Measurements from ENCODE around the gene B4GALT6. TPM values are rescaled to one million over a fixed set of nuclear protein-coding genes. Genes with fewer than 3 reads are reported as not detected.

Gene B4GALT6
- total and polyA plus RNA-seq, 10 of the 15 experiments (the other 5 are each of a cell fraction or from before 2014, with no cell fraction given) = 11.9 to 47.4 (median 18.0) TPM

DNA sequence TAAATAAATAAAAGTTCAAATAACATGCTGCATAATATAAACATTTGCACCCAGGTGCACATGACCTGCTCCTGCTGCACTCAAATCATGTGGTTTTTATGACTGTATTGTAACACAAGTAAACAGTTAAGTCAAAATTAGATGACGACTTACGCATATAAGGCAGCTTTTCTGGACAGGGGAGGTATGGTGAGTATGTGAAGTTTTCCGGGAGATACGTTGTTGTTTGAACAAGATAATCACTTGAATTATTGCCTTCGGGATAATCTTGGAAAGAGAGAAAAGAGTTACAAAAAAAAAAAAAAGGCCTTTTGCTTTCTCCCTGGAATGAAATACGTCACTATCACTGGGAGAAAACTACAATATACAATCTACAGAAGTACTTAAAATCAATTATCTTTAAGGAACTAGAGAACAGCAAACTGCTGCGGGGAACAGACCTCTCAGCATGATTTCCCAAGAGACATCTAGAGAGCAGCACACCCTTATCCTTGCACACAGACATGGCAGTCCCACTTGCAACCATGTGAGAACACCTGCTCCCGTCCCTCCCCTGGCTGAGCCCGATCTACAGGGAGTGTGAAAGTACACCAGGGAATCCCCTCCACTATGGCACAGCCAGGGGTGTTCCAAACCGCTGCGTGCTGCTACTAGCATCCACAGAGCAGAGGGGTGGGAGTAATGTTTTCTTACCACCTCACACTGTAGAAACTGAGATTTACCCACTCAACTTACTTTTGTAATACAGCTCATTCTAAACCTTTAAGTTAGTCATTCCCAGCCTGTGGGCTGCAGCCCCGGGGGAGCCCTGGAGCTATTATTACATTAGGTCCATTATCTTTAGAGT lies 26.3 kb downstream of the B4GALT6 start (continued):
- TF ChIP-seq, protein P1, sequence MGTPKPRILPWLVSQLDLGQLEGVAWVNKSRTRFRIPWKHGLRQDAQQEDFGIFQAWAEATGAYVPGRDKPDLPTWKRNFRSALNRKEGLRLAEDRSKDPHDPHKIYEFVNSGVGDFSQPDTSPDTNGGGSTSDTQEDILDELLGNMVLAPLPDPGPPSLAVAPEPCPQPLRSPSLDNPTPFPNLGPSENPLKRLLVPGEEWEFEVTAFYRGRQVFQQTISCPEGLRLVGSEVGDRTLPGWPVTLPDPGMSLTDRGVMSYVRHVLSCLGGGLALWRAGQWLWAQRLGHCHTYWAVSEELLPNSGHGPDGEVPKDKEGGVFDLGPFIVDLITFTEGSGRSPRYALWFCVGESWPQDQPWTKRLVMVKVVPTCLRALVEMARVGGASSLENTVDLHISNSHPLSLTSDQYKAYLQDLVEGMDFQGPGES (IDR thresholded peaks at IDR 0.05) = no peak
- TF ChIP-seq ETV6 (conservative IDR thresholded peaks at IDR 0.05 in 1 of 2, IDR thresholded peaks at IDR 0.05 in 1 of 2; ENCODE audit: borderline replicate concordance in 1 of 2, low read depth in 1 of 2) (peak in 1 of 2 experiments; percentile 78; a peak in 2 of 4 replicates), CHD2 (IDR thresholded peaks at IDR 0.05; ENCODE audit: borderline replicate concordance, low read depth, low read length) (0 out of 2 replicates have a peak, but pooled peaks have one; percentile 69), BRCA1 (IDR thresholded peaks at IDR 0.05; ENCODE audit: low read depth, low read length) (no peak), IKZF2 (IDR thresholded peaks at IDR 0.05) (peak; percentile 92 to 93), KAT2A (conservative IDR thresholded peaks at IDR 0.05; ENCODE audit: control insufficient read depth, low read depth, low read length) (no peak), GABPA (IDR thresholded peaks at IDR 0.05; ENCODE audit: low read depth) (peak; percentile 64), CHD1 (IDR thresholded peaks at IDR 0.05; ENCODE audit: low read depth, low read length) (no peak), IKZF1 (conservative IDR thresholded peaks at IDR 0.05) (peak; percentile 94), HDAC2 (IDR thresholded peaks at IDR 0.05) (no peak), NFIC (IDR thresholded peaks at IDR 0.05; ENCODE audit: low read depth, low read length) (peak; percentile 98), MTA2 (IDR thresholded peaks at IDR 0.05; ENCODE audit: low read depth) (peak; percentile 91), CBX5 (IDR thresholded peaks at IDR 0.05; ENCODE audit: low read depth) (peak; percentile 17; the same call in 1 of the 2 replicates), BMI1 (IDR thresholded peaks at IDR 0.05; ENCODE audit: borderline replicate concordance) (peak; percentile 56; the same call in 1 of the 2 replicates), EGR1 (IDR thresholded peaks at IDR 0.05; ENCODE audit: borderline replicate concordance in 1 of 2, low read depth in 2 of 2, low read length in 2 of 2) (peak in 1 of 2 experiments; percentile 46; a peak in 1 of 3 replicates), RCOR1 (conservative IDR thresholded peaks at IDR 0.05; ENCODE audit: low read depth, low read length) (0 out of 2 replicates have a peak, but pooled peaks have one; percentile 21), RAD21 (IDR thresholded peaks at IDR 0.05; ENCODE audit: insufficient read depth, low read depth, low read length) (no peak)
